GM18870 (cell line): Measurements from ENCODE around the gene LPIN3.

ENCODE experiments used
- ATAC-seq: cut with Tn5 transposase; IDR thresholded peaks from one replicate; pipeline ENCODE4 v1.9.1; 2021; ENCODE audit warnings: moderate library complexity; ENCODE audit not compliant: unreplicated experiment

The LPIN3 gene

GRCh38 chr20:41349266-41349665 lies 8.6 kb downstream of the LPIN3 start:
- ATAC-seq: no peak

GRCh38 chr20:41349943-41350342 lies 9.3 kb downstream of the LPIN3 start:
- ATAC-seq: no peak

- ATAC-seq: no peak
Measured at GRCh38 chr20:41350408-41350962, 9.9 kb downstream of the LPIN3 start.

GRCh38 chr20:41352106-41352505 lies 11.5 kb downstream of the LPIN3 start:
- no peak for ATAC-seq

GRCh38 chr20:41352666-41353065 lies 12.0 kb downstream of the LPIN3 start:
- ATAC-seq: no peak

- ATAC-seq: no peak
Measured at GRCh38 chr20:41353530-41353929, 12.9 kb downstream of the LPIN3 start.

- ATAC-seq: no peak
Measured at GRCh38 chr20:41355192-41355591, 14.6 kb downstream of the LPIN3 start.

GRCh38 chr20:41355598-41356203 lies 15.1 kb downstream of the LPIN3 start:
- no peak for ATAC-seq

- no peak for ATAC-seq
Measured at GRCh38 chr20:41356951-41357350, 16.3 kb downstream of the LPIN3 start.

- ATAC-seq: no peak
Measured at GRCh38 chr20:41357424-41358163, 17.0 kb downstream of the LPIN3 start.

GRCh38 chr20:41358230-41358629 lies 17.6 kb downstream of the LPIN3 start:
- no peak for ATAC-seq

- no peak for ATAC-seq
Measured at GRCh38 chr20:41358717-41359116, 18.1 kb downstream of the LPIN3 start.

GRCh38 chr20:41359541-41360011 lies 19.0 kb downstream of the LPIN3 start:
- no peak for ATAC-seq

- no peak for ATAC-seq
Measured at GRCh38 chr20:41360831-41361756, 20.5 kb downstream of the LPIN3 start.

GRCh38 chr20:41361757-41362747 lies 21.4 kb downstream of the LPIN3 start:
- no peak for ATAC-seq

- ATAC-seq: no peak
Measured at GRCh38 chr20:41362748-41363140, 22.1 kb downstream of the LPIN3 start.

- ATAC-seq: no peak
Measured at GRCh38 chr20:41363601-41364000, 23.0 kb downstream of the LPIN3 start.

GRCh38 chr20:41364236-41364855 lies 23.7 kb downstream of the LPIN3 start:
- ATAC-seq: no peak

- ATAC-seq: no peak
Measured at GRCh38 chr20:41364967-41365765, 24.5 kb downstream of the LPIN3 start.
